GM12892 (cell line): ENCODE results near the gene CNDP1.

Source experiments
- DNase-seq: peaks from one replicate; pipeline ENCODE4 v3.0.0; 2011; ENCODE audit not compliant: insufficient read length
- FAIRE-seq: peaks from 2 replicates; lab custom pipeline; 2011; peaks lifted over from hg19 to GRCh38; lab: Jason Lieb, UNC
- POLR2A ChIP-seq: IDR thresholded peaks from 2 replicates; pipeline ENCODE4 v1.6.1; 2011; ENCODE audit warnings: low read depth, low read length, control low read depth
- POLR2AphosphoS5 ChIP-seq: IDR thresholded peaks from 2 replicates; pipeline ENCODE4 v1.6.1; 2011; ENCODE audit warnings: low read depth, low read length, control low read depth
- TAF1 ChIP-seq: IDR thresholded peaks from 2 replicates; pipeline ENCODE4 v1.6.1; 2011; ENCODE audit warnings: low read depth, mild to moderate bottlenecking, control low read depth, low read length, borderline replicate concordance

The CNDP1 gene

GRCh38 chr18:74604361-74604760 lies 70.1 kb downstream of the CNDP1 start:
- no peak for FAIRE-seq
- TF ChIP-seq POLR2AphosphoS5 (no peak), TAF1 (no peak), POLR2A (no peak)
- DNase-seq, result no peak

- DNase-seq (no peak), FAIRE-seq (no peak)
- TF ChIP-seq POLR2AphosphoS5, result no peak
- no peak for TF ChIP-seq POLR2A
- TF ChIP-seq TAF1, result no peak
Observed at GRCh38 chr18:74604774-74605173, 70.5 kb downstream of the CNDP1 start.

GRCh38 chr18:74608681-74609080 lies 74.4 kb downstream of the CNDP1 start:
- FAIRE-seq (no peak), DNase-seq (no peak)
- TF ChIP-seq POLR2A (no peak), POLR2AphosphoS5 (no peak), TAF1 (no peak)

DNA sequence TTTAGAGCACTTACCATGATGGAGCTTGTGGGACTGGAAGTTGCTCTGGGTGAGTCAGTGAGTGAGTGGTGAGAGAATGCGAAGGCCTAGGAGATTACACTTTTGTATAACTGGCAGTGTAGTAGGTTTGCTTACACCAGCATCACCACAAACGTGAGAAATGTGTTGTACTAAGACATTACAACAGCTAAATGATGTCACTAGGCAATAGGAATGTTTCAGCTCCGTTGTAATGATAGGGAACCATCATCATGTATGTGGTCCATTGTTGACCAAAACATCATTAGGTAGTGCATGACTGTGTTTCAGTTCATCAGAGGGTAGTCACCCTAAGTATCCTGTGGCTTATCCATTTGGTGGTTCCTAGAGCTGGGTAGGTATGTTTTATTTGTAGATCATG lies 75.2 kb downstream of the CNDP1 start:
- DNase-seq, result no peak
- FAIRE-seq, result no peak
- TF ChIP-seq POLR2AphosphoS5 (no peak), POLR2A (no peak), TAF1 (no peak)

- TF ChIP-seq TAF1, result no peak
- FAIRE-seq (no peak), DNase-seq (no peak)
Observed at GRCh38 chr18:74610051-74610615, 75.8 kb downstream of the CNDP1 start.

DNA sequence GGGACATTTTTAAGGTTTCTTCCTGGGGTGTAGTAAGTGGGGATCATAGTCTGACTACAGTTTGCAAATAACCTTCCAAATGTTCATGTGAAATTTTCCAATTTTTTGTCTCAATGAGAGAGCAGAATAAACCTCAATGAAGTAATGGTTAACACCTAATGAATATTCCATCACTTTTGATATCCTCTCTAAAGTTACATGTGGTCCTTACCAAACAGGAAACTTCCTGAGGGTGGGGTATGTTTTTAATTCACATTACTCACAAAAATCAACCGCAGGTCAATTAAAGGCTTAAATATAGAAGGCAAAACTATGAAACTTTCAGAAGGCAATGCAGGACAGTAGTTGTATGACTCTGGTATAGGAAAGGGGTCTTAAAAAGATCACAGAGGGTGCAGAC lies 76.6 kb downstream of the CNDP1 start:
- FAIRE-seq (no peak), DNase-seq (no peak)
- TF ChIP-seq POLR2AphosphoS5 (no peak), TAF1 (no peak), POLR2A (no peak)

DNA sequence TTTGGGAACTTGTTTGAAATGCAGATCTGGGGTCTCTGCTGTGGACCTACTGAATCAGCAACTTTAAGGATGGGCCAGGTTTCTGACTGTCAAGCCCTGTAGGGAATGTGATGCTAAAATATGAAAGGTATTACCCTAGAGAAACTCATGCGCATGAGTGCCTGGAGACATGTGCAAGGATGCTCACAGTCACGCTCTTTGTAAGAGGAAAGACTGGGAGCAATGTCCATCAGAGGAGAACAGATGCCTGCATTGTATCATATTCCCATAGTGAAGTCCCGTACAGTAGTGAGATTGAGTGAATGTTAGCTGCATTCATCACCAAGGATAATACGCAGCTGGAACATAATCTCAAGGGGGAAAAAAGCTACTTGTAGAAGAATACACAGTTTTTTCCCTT lies 77.5 kb downstream of the CNDP1 start:
- TF ChIP-seq POLR2A (no peak), TAF1 (no peak), POLR2AphosphoS5 (no peak)
- DNase-seq (no peak), FAIRE-seq (no peak)

- DNase-seq (no peak), FAIRE-seq (no peak)
- TF ChIP-seq TAF1, result no peak
- no peak for TF ChIP-seq POLR2AphosphoS5
- no peak for TF ChIP-seq POLR2A
Observed at GRCh38 chr18:74613381-74613780, 79.1 kb downstream of the CNDP1 start.

DNA sequence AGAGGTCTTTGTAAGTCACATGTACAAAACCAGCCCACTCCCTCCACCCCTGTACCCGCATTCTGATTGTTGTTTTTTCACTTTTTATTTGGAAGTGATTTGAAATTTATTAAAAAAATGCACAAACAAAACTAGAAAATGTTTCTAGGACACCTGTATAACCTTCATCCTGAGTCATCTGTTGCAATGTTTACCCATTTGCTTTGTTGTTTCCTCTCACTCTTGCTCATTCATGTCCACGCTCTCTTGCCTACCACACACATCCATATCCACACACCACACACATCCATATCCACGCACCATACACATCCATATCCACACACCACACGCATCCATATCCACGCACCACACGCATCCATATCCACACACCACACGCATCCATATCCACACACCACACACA lies 82.2 kb downstream of the CNDP1 start:
- TF ChIP-seq POLR2AphosphoS5 (no peak), POLR2A (no peak), TAF1 (no peak)
- DNase-seq (no peak), FAIRE-seq (no peak)

GRCh38 chr18:74617486-74617885 lies 83.2 kb downstream of the CNDP1 start:
- no peak for FAIRE-seq
- TF ChIP-seq POLR2AphosphoS5, result no peak
- TF ChIP-seq POLR2A, result no peak
- no peak for TF ChIP-seq TAF1
- no peak for DNase-seq

DNA sequence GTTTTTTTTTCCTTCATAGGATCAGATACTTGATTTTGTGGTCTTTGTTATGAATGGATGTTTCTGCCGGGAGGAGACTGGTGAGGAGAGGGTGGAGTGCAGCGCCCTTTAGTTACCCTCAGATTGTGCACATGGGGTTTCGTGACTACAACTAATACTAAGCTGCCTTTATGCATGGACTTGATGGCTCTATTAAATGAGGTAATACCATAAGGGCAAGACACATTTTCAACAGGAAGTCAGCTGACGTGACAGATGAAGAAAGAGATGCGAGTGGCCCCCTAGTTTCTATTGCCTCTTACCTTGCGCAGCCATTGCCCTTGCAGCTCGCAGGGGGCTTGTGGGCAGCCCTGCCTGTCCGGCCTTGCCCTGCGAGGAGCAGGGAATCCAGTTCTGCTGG lies 87.8 kb downstream of the CNDP1 start:
- TF ChIP-seq POLR2A (no peak), POLR2AphosphoS5 (no peak), TAF1 (no peak)
- no peak for FAIRE-seq
- no peak for DNase-seq

- TF ChIP-seq TAF1, result no peak
- no peak for TF ChIP-seq POLR2AphosphoS5
- no peak for TF ChIP-seq POLR2A
- FAIRE-seq (no peak), DNase-seq (no peak)
Observed at GRCh38 chr18:74623047-74623816, 88.9 kb downstream of the CNDP1 start.
